VCaP (cell line): Measurements from ENCODE around the gene CCT7.

Experiments
- H3K27ac ChIP-seq: fragments of 450-650 bp; 2 replicates; pipeline ENCODE4 v1.5.1; 2017
- CTCF ChIP-seq: fragments of 450-650 bp; conservative IDR thresholded peaks from 2 replicates; pipeline ENCODE4 v1.5.1; 2017; ENCODE audit warnings: mild to moderate bottlenecking, moderate library complexity

CCT7 gene

GRCh38 chr2:73205611-73206010 lies 28.5 kb upstream of the CCT7 start:
- H3K27ac ChIP-seq, result no peak overlapping the region
- no peak for TF ChIP-seq CTCF

- no peak overlapping the region for H3K27ac ChIP-seq
- no peak for TF ChIP-seq CTCF
These were observed 25.9 kb upstream of the CCT7 start for GRCh38 chr2:73208258-73208657.

- no peak overlapping the region for H3K27ac ChIP-seq
- no peak for TF ChIP-seq CTCF
These were observed 24.1 kb upstream of the CCT7 start for GRCh38 chr2:73210019-73210418.

- no peak overlapping the region for H3K27ac ChIP-seq
- no peak for TF ChIP-seq CTCF
These were observed 23.4 kb upstream of the CCT7 start for GRCh38 chr2:73210696-73211095.

GRCh38 chr2:73212098-73212447 lies 22.0 kb upstream of the CCT7 start:
- no peak for TF ChIP-seq CTCF
- no peak overlapping the region for H3K27ac ChIP-seq

DNA sequence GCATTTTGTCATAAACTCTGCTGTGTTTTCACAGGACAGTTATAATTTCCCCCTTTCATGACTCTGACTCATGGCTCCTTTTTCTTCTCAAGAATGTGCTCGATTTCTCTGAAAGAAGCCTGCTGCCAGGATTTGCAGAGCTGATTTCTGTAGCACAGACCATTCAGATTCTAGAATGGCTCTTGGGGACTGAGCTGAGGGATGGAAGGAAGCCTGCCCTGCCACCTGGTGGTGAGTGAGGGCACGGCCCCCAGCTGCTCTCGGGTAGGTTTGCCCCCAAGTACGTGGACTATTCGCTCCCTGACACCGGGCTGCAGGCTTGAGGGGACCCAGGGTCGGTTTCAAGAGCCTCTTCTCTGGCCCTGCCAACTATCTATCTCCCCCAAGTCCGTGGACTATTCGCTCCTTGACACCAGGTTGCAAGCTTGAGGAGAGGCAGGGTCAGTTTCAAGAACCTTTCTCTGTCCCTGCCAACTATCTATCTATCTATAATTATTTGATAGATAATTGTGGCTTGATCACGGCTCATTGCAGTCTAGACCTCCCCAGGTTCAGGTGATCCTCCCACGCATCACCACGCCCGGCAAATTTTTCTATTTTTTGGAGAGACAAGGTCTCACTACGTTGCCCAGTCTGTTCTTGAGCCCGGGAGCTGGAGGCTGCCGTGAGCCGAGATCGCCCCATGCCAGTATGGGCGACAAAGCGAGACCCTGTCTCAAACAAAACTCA lies 21.5 kb upstream of the CCT7 start:
- peak; percentile 96 for TF ChIP-seq CTCF
- no peak overlapping the region for H3K27ac ChIP-seq

DNA sequence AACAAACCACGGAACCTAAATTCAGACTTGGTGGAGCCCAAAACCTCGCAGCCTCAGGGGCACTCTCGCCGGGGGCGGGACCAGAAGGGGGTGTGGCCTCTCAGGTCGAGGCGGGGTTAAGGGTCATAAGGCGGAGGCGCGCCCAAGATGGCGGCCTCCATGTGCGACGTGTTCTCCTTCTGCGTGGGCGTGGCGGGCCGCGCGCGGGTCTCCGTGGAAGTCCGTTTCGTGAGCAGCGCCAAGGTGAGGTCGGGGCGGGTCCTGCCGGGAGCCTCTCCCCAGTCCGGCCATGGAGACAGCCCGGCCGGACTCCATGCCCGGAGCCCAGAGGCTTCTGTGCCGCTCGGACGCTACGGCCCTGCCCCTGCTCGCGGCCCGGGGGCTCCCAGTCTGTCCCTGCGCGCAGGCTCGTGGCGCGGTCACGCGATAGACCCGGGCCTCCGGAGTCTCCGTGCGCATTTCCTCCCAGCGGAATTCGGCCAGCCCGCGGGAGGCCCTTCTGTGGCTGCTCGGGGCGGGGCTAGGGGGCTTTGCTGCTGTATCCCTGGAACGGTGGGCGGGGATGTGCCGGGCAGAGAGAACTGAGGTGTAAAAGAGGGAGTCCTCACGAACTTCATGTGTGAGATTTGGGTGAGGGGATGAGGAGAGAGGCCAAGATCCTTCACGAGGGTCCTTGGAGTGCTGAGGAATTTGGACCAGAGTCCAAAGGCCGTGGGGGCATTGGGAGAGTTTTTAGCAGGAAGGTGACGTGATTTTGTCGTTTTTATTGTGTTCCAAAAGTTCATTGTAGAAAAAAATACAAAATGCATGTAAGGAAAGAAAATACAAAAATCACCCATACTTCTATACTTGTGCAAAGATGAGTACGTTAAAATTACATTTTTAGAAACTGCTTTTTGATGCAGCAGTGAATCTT lies 19.7 kb upstream of the CCT7 start, which contains the start of gene SMYD5:
TSS of gene SMYD5 (plus strand) at position 126 of the 916 bp plus-strand sequence. CDS start at position 148, 22 bp downstream.
- peak within 1 kb of the TSS; percentile 78 for H3K27ac ChIP-seq
- no peak for TF ChIP-seq CTCF
